Measurements from ENCODE around the gene CHST15.

The CHST15 gene

DNA sequence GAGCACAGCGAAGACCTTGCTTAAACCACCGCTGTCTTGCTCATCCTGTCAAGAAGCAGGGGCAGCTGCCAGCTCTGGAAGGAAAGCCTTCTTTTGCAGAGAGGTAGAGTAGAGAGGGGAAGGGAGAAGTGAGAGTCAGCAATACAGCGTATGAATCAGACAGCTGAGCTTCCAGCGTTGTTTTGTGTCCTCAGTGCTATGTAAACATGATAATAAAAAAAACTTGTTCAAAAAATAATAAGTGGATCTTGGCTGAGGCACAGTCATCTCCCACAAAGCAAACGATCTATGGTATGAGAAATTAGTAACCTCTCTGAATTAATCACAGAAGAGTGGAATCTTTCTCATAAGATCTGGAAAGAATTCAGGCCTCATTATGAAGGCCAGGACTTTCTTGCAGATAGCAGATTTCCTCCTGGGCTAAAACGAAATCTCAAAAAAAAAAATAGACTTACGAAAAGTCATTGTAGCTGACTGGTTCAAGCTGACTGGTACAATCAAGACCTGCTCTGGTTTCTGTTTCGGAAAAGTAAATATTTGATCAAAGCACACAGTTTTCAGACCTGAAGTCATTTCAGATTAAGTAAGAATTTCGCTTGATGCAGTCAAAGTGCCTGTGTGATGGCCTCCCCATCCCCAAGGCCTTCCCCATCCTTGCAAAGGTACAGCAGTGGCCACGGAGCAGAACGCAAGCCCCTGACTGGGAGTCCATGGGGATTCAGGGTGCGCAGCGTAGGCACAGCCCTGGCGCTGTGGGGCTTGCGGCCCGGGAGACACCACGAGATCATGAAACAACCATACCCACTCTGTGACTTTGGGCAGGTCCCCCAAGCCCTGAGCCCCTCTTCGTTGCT lies 29.4 kb downstream of the CHST15 start:
- DNase-seq: no peak

DNA sequence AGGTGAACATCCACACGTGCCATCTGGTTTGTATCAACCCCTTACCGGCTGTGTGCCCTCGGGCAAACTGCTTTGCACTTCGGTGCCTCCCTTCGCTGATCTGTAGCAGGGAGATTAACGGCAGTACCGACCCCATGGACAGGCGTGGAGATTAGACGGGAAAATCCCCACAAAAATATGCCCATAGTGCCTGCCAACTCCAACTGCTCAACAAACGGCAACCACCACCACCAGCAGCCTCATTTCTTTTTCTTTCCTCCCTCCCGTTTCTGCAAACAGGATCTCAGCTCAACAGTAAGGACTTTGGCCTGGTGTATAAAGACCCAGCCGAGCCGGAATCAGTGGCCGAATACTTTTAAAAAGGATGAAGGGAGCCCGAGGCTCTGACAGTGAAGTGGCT lies 31.0 kb downstream of the CHST15 start:
- no peak for DNase-seq

DNA sequence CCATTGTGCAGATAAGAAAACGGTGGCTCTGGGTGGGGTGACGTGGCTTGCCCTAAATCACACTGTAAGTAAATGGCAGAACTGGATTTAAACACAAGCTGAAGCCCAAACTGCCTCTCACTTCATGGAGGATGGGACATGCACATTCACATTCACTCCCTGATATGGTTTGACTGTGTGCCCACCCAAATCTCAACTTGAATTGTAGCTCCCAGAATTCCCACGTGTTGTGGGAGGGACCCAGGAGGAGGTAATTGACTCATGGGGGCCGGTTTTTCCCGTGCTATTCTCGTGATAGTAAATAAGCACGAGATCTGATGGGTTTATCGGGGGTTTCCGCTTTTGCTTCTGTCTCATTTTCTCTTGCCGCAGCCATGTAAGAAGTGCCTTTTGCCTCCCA lies 32.4 kb downstream of the CHST15 start:
- no peak for DNase-seq

DNA sequence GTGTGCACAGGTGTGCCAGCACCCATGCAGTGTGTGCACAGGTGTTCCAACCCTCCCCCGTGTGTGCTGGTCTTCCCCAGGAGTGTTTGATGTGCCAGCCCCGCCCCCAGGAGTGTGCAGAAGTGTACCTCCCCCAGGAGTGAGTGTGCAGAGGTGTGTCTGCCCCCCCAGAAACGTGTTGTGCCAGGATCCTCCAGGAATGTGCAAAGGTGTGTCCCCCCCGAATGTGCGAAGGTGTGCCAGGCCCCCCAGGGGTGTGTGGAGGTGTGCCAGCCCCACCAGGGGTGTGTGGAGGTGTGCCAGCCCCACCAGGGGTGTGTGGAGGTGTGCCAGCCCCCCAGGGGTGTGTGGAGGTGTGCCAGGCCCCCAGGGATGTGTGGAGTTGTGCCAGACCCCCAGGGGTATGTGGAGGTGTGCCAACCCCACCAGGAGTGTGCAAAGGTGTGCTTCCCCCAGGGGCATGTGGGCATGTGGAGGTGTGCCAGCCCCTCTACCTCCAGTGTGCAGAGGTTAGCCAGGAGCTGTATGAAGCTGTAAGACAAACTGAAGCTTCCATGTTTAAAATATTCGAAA lies 33.2 kb downstream of the CHST15 start:
- DNase-seq: no peak

DNA sequence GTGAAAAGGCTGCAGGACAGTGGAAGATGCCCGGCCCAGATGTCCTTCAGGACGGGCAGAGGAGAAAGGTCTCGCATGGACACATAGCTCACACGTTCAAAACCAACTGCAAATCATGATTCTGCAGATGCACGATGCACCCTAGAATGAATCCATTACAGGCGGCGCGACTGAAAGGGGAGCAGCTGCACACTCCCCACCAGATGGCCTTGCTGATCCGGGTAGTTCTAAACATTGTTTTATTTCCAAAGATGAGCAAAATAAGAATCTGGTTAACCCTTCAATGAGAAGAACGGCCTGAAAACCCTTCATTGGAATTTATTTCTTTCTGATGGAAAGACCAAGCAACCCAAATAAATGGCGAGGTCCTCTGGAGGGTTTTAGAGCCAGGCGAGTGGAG lies 33.8 kb downstream of the CHST15 start:
- no peak for DNase-seq

DNA sequence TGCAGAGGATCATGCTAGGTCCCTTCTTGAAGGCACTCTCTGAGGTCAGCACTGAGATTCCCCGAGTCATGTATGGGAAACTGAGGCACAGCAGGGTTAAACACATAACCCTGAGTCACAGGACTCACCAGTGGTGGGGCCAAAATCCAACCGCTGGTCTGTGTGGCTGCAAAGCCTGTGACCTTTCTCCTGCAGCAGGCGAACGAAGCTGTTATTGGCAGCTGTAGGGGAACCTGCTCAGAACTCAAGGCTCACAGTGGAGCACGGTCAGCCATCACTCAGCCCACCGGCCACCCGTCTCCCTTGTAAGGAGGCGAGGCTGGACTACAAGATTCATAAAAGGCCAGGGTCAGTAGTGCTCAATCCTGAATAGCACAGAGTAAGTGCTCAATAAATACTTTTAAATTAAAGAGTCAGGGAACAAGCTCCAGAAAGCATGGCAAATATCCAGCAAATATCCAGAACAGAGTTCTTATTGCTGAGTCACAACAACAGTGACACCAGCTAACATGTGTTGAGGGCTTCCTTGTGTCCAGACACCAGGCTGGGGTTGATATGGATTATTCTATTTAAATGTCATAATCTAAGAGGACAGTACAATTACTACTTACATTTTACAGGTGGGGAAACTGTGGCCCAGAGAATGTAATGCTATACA lies 34.9 kb downstream of the CHST15 start:
- DNase-seq: no peak

DNA sequence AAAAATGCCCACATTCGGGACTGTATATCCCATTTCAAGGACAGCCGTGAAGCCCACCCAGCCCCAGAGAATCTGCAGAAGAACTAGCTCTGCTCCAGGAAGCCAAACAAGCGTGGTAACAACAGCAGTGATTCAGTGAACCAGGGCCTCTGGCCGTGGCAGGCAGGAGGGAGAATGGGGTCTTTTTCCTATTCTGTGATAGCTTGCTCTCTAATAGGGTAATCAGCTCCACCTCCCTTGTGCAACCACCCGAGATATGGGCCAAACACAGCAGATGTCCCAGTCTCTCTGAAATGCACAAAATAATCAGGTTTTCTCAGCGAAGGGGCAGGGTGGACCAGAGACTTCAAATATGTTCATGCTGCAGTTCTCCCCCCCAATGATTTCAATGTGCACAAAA lies 35.8 kb downstream of the CHST15 start:
- DNase-seq: no peak

DNA sequence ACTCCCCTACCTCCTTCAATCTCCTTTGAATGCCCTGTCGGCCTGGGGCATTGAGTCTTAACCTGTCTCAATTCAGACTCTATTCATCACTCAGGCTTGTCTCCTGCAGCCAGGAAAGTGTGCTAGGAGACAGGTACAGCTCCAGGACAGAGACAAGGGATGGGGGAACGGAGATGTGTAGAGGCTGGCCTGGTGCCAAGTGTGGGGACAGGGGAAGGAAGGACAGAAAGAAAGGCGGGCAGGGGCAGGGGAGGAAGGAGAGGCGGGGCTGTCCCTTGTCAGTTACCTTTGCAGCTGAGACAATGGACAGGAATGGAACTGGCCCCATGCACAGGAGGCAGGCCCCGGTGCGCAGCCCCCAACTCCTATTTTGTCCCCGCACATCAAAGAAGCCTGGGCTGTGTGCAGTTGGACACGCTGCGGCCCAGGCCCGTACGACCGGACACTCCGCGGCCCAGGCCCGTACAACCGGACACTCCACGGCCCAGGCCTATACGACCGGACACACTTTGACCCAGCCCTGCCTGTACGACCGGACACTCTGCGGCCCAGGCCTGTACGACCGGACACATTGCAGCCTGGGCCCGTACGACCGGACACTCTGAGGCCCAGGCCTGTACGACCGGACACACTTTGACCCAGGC lies 36.9 kb downstream of the CHST15 start:
- no peak for DNase-seq

DNA sequence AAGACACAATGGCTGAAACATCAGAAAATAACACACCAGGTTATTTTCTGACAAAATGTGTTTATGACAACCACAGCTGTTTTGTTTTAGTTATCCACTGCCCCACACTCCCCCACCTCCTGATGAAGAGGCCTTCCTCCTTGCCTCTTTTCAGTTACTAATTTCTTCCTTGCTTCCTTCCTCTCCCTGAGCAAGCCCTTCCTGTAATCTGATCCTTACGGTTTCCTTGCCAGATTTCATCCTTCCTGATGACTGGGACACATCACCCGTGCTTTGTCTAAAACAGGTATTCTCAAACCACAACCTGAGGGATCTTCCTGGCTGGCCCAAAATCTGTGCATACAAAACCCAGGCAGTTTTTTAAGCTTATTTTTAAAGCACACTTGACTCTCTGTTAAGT lies 39.4 kb downstream of the CHST15 start:
- no peak for DNase-seq

DNA sequence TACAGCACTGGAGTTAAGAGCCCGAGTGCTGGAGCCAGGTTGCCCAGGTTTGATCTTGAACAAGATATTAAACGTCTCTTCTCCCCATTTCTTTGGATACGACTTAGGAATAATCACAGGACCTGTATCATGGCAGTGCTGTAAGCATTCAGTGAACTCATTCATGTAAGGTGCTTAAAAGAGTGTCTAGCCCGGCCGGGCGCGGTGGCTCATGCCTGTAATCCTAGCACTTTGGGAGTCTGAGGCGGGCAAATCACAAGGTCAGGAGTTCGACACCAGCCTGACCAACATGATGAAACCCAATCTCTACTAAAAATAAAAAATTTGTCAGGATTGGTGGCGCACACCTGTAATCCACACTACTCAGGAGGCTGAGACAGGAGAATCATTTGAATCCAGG lies 40.8 kb downstream of the CHST15 start:
- DNase-seq: no peak

DNA sequence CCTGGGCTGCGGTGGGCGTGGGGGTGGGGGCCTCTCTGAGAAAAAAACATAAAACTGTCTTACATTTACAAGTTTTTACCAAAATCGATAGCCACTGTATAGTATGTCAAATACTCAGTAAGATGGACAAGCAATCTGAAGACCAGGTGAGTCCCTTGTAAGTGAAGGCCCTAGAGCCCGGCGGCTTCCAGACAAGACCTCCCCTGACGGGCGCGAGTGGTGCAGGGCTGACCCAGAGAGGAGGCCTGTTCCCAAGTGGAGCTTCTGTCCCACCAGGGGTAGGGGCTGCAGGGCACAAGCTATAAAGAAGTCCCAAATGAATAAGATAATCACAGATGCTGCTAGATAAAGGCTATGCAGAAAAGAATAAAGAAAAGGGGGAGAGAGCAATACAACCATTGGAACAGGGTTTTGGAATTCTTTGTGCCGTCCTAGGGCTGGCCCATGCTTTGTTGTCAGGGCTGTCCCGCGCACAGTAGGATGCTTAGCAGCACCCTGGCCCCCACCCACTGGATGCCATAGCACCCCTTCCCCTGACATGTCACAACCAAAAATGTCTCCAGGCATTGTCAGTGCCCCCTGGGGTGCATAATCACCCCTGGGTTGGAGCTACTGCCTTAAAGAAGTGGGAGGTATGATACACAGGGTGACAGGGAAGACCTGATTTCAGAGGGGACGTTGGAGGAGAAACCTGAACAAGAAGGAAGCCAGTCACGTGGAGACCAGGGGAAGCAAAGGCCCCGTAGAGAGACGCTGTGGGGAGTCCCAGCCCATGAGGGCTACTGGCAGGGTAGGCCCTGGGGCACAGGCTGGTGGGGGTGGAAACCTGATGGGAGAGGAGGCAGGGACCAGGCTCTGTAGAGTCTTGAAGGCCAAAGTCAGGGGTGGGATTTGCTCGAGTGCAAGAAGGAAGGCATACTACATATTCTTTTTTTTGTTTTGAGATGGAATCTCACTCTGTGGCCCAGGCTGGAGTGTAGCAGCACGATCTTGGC lies 43.1 kb downstream of the CHST15 start:
- no peak for DNase-seq

DNA sequence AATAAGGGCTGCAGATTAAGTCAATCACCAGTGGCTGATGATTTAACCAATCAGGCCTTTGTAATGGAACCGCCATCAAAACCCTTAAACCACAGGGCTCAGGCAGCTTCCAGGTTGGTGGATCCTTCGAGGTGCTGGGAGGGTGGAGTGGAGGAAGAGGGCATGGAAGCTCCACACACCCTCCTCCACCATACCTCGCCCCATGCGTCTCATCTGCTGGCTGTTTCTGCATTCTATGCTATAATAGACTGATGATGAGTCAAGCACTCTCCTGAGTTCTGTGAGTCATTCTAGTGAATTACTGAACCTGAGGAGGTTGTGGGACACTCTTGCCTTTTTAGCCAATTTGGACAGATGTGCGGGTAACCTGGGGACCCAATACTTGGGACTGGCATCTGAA lies 43.9 kb downstream of the CHST15 start:
- no peak for DNase-seq

DNA sequence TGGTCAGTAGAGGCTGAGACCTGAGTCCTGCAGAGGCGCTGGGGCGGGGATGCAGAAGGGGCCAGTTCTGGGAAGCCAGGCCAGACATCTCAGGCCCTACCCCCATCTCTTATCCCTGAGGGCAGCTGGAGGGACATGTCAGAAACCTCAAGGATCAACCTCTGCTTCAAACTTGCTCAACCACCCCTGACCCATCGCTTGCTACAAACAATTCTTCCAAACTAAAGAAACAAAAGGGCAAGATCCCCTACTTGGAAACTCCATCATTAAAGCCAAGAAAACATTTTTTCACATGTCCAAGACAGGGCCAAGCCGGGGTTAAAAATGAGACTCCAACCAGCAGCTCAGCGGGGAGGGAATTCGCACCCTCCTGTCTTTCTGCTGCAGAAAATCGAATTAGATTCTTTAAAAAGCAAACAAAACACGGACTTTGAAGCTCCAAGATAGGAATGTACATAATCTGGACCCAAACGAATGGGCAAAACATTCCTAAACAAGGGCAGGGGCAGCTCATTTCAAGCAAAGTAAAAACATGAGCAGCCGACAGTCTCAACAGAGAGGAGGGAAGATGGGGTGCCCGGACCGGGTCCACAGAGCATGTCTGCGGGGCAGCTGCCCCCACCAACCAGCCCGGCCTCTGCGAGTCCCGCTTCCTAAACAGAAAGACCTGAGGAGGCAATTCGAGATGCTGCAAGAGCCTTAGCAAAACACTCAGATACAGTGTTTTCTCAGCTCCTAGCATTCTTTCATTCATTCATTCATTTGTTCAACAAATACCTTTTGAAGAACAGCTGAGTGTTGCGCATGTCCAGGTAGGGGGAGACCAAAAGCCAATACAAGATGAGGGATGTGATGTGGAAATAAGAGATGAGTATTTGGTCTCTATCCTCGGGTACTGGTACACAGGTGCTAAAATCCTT lies 44.8 kb downstream of the CHST15 start:
- DNase-seq: no peak

DNA sequence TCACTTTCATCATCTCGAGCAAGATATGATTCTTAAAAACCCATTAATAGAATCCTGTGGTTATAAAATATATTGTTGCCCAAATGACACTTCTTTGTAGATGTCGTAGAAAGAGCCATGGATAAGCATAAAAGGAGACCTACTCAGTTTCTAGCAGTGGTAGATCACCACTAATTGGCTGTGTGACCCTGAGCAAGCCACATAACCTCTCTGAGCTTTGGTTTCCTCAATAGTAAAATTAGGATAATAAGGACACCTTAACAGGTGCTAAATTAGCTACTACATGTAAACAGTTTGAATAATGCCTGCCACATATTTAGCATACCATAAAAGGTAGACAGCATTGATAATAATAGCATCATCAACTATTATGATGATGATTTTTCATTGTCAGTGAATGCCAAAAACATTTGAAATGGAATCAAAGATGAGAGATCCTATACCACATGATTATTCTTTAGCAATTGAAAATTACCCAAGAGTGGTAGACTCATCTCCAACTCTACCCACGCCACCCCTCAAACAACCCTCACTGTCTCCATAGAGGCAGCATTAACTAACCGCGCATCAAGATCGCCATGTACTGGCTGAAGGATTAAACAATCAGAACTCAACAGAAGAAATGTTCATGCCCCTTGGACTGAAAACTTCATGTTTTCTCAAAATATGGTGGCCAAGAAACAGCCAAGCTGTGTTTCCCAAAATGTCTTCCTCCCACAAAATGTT lies 45.8 kb downstream of the CHST15 start:
- no peak for DNase-seq

DNA sequence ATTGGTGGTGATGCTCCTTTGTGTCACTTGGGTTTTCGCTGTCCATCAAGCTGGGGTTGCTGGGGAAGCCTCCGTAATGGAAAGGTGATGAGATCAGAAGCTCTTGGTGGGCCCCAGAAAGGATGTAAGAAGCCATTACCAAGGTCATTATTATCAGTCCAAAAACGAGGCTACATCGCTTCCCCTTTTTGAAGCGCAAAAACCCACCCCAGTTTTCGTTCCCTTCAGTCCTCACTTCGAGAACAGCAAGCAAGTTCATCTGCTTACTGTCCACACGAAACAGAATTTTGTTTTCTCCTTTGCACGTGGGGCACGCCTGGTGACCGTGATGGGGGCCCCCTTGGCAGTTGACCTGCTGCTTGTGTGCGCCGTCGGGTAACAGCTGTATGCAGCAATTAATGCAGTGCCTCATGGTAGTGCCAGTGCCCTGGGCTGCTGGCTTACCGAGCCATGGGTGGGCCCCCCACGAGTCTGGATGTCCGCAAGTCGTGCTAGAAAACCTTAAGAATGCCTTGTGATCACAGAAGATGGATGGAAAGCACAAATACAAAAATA lies 47.5 kb downstream of the CHST15 start:
- DNase-seq: no peak

DNA sequence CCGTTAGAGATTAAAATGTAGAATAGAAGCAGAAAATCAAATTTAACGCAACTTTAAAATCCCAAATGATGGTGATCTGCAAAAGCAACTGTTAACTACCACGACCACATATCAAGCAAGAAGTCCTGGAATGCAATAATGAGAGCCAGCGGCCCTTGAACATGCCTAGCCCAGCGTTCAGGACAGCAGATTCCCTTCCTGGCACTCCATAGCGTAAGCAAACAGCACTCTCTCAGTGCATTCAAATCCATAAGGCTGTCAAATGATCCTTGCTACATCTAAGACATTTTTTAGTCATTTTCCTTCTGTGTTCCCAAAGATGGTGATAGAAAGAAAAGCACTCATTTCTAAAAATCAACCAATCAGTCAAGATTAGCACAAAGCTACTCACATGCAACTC lies 48.1 kb downstream of the CHST15 start:
- DNase-seq: no peak

DNA sequence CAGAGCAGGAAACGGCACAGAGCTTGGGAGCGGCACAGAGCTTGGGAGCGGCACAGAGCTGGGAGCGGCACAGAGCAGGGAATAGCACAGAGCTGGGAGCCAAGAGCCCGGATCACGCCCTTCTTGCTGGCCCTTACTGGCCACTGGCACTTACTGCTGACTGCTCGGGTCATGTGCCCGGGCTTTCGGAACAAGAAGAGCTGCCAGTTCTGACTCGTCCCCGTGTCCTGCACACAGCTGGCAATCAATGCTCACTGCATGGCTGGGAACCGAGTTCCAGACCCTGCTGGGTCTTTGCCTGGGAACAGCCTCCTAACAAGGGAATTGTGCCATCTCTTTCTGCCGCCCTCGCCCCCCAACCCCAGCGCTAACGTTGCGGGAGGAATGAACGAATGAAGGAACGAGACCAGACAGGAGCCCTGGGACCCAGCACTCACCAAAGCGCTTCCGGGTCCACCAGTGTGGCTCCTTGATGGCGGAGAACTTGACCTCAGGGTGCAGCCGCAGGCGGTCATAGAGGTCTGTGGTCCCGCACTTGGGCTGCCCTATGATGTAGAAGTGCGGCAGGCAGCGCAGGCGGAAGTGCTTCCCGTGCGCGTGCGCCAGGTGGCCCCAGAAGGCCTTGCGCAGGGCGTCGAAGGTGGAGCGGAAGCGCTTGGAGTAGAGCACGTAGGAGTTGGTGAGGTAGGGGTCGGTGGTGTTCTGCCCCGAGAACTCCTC lies 49.1 kb downstream of the CHST15 start:
- DNase-seq: no peak

DNA sequence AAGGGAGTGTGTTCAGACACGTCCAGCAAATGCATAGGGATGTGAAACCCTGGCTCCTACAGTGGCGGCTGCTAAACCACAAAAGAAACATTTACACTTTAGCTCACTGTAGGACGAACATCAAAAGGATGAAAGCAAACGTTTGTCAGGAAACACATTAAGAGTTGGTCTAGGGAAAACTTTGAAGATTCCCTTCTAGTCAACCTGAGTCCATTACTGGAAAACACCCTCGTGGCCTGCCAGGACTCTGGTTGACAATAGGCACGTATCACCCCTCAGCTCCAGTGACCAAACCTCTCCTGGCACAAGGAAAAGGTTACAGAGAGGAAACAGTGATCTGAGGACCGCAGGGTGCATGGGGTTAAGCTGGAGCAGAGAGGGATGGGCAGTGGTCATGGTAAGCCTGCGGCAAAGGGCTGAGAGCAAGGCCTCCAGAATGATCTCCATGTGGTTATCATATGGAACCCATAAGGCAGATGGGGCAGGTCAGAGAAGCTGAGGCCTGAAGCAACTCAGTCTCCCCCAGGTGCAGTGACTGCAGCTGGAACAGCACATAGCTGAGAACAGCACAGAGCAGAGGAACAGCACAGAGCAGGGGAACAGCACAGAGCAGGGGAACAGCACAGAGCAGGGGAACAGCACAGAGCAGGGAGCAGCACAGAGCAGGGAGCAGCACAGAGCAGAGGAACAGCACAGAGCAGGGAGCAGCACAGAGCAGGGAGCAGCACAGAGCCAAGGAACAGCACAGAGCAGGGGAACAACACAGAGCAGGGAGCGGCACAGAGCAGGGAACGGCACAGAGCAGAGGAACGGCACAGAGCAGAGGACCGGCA lies 49.9 kb downstream of the CHST15 start:
- DNase-seq: no peak

All from activated naive CD4-positive, alpha-beta T cell (primary cell).